COLO668 (cell line): ENCODE results near the gene KLF5.
A peak's percentile ranks its signal among the peaks of the same experiment; 100 is the strongest.
"Not testable (repeated sequence)": the region's sequence is repeated elsewhere in the genome, so short reads cannot be mapped to it uniquely, and the experiment has no call there.

Source experiments
- DNase-seq: peaks from one replicate; lab custom pipeline; 2025; ENCODE audit not compliant: unreplicated experiment; lab: John Stamatoyannopoulos, UW

Gene KLF5

DNA sequence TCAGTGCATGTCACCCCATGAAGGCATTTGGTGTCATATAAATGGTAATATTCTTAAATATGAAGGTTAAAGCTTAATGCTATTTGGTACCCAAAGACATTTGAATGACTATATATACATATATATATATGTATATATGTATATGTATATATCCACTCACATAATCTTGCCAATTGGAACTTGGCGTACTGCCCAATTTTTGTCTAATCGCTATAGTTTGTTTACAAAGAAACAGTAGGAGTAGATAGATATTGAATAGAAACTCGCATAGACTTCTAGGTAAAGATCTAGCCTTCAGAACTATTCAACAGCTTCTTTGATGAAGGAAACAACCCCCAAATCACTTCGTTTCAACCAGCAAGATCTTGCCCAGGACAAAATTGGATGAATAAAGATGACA lies 24.1 kb downstream of the KLF5 start:
- DNase-seq = peak; percentile 23

DNA sequence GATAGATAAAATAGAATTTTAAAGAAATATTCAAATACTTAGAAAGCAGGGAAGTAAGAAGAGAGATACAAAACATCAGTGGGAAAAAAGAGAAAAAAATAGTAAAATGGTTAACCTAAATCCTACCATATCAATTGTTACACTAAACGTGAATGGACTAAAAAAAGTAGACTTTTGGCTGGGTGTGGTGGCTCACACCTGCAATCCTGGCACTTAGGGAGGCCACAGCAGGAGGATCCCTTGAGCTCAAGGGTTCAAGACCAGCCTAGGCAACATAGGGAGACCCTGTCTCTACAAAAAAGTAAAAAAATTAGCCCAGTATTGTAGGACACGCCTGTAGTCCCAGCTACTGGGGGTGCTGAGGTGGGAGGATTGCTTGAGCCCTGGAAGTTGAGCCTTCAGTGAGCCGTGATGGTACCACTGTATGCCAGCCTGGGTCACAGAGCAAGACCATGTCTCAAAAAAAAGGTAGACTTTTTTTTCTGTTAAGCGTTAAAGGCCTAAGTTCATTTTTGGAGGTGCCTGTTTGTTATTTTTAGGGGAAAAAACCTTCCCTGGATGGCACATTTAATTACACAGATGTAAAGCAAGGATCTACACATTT lies 29.6 kb downstream of the KLF5 start:
- DNase-seq = no peak

DNA sequence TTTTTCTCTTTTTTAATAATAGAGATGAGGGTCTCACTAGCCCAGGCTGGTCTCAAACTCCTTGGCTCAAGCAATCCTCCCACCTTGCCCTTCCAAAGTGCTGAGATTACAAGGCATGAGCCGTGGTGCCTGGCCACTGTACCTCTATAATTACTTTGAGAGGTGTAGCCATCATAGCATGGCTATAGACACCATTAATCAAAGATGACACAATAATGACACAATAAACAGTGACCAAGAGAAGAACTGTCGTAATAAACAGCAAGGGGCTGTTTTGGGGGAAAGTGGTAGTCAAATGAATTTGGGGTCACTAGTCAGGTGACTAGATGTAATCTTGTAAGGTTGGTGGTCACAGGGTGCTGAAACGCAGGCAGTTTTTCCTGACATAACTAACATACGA lies 30.4 kb downstream of the KLF5 start:
- no peak for DNase-seq

GRCh38 chr13:73090116-73090822 lies 31.5 kb downstream of the KLF5 start:
- DNase-seq = peak; percentile 85

DNA sequence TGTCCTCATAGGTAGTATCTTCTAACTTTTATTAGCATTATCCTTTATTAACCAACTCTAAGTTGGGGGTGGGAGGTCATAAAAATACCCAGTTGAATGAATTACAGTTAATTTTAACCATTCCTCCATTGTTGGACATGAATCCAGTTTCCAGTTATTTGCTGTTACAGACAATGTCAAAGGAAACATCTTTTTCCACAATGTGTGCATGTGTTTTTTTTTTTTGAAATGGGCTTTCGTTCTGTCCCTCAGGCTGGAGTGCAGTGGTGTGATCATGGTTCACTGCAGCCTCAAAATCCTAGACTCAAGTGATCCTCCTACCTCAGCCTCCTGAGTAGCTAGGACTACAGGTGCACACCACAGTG lies 32.0 kb downstream of the KLF5 start:
- no peak for DNase-seq

GRCh38 chr13:73092829-73093228 lies 34.0 kb downstream of the KLF5 start:
- no peak for DNase-seq

DNA sequence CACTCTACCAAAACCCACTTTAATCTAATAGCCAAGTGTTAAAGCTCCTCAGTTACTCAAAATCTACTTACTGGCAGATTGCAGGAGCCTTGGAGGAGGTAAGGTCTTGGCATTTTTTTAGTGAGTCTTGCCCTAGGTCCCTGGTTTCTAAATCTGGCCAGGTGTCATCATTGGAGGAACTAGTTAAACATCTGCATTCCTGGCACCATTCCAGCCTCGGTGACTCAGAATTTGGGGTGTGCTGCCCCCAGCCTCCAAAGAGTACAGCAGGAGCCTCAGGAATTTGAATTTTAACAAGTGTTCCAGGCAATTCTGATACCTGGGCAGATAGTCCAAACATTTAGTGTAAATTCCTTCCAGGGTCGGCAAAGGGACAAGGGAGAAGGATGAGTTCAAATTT lies 37.4 kb downstream of the KLF5 start:
- DNase-seq = peak; percentile 32

DNA sequence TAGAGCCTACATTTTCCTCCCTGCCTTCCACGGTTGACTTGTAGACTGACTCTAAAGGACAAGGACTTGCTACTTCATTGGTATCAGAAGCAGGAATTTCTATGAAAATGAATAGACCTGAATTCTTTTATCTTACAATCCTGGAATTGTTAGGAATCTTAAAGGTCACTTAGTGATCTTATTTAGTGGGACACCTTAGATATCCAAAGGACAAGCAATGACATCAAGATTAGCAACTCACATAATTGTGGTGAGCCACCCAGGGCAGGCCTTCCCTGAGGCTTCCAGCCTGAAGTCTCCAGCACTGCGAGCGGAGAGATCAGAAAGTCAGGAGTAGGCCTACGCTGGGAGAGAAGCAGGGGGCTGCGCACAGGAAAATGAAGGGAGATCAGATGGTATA lies 37.8 kb downstream of the KLF5 start:
- DNase-seq = no peak

DNA sequence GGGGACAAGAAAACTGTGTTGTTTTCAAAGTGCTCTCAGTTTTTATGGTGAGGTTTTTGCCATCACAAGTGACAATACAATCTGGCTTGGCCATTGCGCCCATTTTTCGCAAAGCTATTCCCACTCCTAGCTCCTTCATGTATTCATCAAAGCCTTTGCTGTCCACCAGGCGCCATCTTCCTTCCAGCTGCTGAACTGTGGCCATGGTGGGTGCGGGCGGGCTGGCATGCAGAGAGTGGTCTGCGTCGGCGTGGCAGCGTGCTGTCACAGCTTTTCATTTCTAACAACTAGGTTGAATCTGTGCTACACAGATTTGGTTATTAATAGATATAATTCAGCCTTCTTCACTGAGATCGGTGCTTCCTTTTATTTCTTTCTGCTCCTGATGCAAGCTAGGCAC lies 42.0 kb downstream of the KLF5 start:
- DNase-seq = not testable (repeated sequence)

GRCh38 chr13:73101351-73102007 lies 42.7 kb downstream of the KLF5 start:
- DNase-seq = no peak

GRCh38 chr13:73103238-73103637 lies 44.4 kb downstream of the KLF5 start:
- DNase-seq = no peak

DNA sequence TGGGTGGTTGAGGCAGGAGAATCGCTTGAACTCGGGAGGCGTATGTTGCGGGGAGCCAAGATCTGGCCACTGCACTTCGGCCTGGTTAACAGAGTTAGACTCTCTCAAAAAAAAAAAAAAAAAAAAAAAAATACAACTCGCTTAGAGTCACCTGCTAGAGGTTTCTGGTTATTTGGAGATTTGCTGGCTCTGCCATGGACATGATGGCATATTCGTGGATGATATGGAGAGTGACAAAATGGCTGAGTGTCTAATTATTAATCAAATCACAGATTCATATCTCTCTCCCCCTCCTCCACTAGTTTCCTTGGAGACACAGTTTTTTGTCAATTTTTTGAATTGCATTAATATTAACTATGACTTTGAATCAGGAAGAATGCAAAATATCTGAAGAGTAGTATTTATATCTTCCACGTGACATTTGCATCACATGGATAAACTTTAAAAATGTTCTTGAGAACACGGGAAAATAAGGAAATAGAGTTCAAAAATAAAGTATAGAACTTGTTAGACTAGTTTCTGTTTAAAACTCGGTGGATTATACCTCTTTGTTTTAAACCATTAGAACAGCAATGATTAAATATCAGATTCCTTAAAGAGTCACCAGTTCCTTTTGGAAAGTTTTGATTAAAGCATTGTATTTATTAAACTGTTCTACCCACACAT lies 47.8 kb downstream of the KLF5 start:
- DNase-seq = no peak

DNA sequence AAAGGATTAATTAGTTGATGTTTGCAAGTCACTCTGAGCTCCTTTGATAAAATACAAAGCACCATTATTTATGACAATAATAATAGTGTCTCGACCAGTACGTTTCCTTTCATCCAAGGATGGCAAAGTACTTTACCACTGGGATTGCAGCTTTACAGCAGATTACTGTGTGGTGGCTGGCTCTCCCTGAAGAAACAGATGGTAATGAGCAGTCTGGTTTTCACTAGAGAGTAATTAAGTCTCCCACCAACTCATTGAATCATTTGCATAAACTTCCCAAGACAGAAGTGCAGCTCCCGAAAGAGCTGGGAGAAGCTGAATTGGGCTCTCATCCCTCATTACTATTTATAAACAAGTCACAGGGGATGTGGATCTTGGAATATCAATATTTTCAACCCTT lies 48.7 kb downstream of the KLF5 start:
- no peak for DNase-seq

DNA sequence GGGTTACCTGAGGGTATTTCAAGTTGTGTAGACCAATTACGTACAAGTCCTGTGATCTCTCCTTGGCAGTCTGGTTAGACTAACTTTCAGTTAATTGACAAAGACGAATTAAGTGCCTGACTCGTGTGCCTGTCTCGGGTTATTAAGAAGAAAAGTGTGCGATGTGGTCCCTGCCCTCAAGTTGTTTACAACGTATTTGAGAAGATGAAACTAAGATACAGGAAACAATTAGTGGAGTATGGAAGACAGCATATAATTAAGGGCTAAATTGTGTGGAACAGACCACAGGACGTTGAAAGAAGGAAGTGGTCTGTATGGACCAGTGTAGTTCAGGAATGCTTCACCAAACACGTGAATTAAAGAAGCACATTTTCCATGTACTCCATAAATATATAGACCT lies 49.2 kb downstream of the KLF5 start:
- DNase-seq = no peak

- DNase-seq = no peak
These were observed 50.6 kb downstream of the KLF5 start for GRCh38 chr13:73109288-73109899.

- no peak for DNase-seq
These were observed 51.2 kb downstream of the KLF5 start for GRCh38 chr13:73109969-73110368.

DNA sequence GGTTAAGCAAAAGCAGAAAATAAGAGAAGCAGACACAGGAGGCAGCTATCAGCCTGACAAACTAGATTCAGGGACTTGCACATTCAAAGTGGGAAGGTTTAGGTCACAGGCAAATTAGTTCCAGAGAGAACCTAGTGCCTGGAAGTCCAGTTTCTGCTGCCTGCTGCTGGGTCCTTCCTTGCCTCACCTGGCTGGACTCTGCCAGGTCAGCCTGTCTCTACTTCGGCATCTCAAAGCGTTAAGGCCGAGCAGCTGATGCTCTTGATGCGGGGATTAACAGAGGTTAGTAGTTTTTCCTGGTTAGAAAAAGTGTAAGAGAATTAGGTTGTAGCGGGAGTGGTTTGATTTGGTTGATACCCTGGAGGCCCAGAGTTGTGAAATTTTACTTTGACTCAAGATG lies 52.0 kb downstream of the KLF5 start:
- DNase-seq = no peak

GRCh38 chr13:73111331-73111730 lies 52.5 kb downstream of the KLF5 start:
- DNase-seq = no peak

DNA sequence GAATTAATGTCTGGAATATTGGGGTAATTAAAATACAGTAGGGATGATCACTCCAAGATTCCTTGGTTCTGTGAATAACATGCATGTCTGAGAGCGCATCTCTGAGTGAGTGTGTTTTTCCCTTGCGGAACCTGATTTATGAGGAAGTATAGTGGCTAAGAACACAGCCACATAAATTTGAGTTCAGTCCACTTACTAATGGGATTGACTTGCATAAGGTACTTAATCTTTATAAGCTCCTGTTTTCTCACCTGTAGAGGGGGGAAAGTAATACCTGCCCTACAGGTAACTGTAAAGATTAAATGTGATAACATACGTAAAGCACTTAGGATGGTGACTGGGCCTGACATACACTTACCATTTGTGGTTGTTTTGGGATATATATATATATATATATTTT lies 60.8 kb downstream of the KLF5 start:
- no peak for DNase-seq
